Measurements from ENCODE around the gene CDSN.

CDSN gene

GRCh38 chr6:31115941-31116560 lies 4.2 kb downstream of the CDSN start:
- no peak for DNase-seq

- DNase-seq, result no peak
Observed at GRCh38 chr6:31114970-31115849, 5.0 kb downstream of the CDSN start.

DNA sequence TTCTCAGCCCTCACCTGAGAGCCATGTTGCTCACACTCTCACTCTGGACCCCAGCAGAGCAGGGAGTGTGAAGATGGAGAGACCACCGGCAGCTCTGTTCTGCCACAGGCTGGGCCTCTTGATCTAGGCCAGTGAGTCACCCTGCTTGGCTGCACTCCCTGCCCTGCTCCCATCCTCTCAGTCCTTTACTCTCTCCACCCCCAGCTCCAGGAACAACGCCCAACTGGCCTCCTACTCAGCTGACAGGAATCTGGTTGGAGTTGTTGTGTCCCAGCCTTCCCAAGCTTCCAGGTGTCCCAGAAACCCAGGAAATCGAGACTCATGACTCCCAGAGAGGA lies 5.7 kb downstream of the CDSN start, which contains the start of gene PSORS1C1:
Gene PSORS1C1 (plus strand): TSS at position 260 of the 338 bp plus-strand sequence. CDS start 14,833 bp downstream, outside the sequence.
- DNase-seq, result no peak

- no peak for DNase-seq
Observed at GRCh38 chr6:31113861-31114540, 6.2 kb downstream of the CDSN start.

DNA sequence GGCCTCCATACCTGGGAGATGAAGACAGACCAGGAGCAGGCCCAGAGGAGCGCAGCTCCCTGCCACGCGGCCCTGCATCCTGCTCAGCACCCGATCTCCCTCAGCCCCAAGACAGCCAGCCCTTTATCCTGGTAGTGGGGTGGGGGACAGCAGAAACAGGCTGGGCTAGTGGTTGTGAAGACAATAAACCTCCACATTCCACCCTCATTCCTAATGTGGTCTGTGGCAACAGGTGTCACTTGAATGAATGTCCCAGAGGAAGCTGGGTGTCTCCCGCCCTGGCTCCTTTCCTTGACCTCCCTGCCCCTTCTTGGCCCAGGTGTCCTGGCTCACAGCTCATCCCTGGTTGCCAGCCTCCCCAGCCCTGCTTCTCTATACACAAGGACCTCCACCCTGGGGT lies 7.8 kb downstream of the CDSN start, which contains the start of gene C6orf15:
Gene C6orf15 (minus strand): TSS at position 98 of the 400 bp plus-strand sequence. CDS start 20 bp downstream, at position 78.
- DNase-seq, result no peak

DNA sequence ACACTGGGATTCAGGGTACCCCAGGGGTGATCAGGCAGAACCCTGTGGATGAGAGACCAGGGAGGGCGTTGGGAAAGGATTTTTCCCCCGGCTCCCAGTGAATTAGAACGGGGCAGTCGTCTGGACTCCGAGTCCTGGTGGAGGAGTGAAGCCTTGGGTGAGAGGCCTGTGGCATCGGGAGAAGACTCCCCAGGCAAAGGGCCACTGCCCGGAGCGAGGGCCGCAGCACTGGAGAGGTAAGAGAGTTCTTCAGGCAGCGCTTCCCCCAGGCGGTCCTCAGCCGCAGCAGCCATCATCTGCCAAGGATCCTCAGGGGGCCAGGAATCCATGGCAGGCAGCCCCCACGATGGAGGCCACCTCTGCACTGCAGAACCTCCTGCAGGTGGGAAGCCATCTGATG lies 8.5 kb downstream of the CDSN start:
- DNase-seq, result no peak

GRCh38 chr6:31110825-31111582 lies 9.2 kb downstream of the CDSN start:
- DNase-seq, result no peak

DNA sequence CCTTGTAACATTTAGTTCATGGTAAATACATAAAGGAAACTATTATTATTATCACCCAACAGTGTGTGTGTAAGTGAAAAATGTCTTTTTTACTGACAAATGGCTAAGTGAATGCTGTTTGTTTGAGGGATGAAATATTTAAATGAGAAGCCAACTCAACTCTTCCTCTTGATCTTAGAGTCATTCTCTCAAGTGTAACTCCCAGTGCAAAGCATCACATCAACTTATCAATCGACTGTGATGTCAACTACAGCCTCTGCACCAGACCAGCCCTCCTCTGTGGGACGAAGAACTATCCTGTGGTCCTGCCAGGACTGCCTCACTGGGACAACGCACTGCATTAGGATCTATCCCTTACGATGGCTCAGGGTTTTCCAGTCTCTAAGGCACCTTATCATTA lies 13.2 kb downstream of the CDSN start:
- no peak for DNase-seq

GRCh38 chr6:31103136-31103535 lies 17.1 kb downstream of the CDSN start:
- no peak for DNase-seq

- no peak for DNase-seq
Observed at GRCh38 chr6:31098449-31098938, 21.8 kb downstream of the CDSN start.

GRCh38 chr6:31096656-31097055 lies 23.6 kb downstream of the CDSN start:
- DNase-seq, result no peak

DNA sequence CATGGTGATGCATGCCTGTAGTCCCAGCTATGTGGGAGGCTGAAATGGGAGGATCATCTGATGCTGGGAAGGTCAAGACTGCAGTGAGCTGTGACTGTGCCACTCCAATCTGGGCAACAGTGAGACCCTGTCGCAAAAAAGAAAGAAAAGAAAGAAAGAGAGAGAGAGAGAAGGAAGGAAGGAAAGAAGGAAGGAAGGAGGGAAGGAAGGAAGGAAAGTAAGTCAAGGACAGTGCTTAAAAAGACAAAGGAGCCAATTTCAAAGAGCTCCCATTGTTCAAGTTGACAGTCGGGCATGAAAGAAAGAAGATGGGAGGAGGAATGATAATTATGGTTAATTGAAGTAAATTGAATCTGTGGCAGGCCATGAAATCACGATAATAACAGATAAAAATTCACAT lies 24.0 kb downstream of the CDSN start:
- no peak for DNase-seq

DNA sequence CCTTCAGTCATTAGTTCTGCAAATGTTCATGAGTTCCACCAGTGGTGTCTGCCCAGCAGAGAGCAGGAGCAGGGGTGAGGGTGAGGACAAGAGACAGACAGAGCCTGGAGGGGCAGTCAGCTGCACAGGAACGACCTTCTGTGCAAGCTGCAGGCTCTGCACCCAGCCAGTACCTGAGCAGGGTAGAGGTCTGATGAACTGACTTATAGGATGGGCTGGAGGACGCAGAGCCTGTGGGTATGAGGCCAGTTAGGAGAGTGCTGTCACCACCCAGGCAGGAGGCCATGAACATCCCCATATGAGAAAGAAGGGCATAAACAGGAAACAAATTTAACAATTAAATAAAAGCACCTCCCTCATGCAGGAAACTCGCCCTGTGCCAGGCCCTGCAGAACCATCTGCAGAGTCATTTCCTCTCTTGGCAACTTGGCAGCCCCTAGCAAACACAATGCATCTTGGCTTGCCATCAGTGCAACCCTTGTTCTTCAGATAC lies 25.8 kb downstream of the CDSN start:
- peak in 2 of 5 experiments; percentile 10 to 85 for DNase-seq

DNA sequence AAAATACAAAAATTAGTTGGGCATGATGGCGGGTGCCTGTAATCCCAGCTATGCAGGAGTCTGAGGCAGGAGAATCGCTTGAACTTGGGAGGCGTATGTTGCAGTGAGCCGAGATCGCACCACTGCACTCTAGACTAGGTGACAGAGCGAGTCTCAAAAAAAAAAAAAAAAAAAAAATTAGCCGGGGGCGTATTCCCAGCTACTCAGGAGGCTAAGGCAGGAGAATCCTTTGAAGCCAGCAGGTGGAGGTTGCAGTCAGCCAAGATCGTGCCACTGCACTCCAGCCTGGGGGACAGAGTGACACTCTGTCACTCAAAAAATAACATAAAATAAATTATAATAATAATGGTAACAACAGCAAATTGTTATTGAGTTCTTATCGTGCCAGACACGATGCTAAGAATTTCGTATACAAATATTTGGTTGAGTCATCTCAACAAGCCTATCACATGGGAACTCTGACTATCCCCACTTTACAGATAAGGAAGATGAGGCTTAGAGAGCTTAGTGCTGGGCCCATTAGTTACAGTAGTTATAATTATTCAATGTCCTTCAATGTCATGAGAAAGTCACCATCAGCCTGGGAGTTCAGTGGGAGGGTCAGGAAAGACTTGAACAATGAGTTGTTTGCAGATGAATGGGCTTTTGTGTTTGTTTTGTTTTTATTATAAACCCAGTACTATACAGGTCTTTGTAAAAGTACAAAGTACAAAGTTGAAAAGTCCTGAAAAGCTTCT lies 27.3 kb downstream of the CDSN start:
- no peak for DNase-seq

DNA sequence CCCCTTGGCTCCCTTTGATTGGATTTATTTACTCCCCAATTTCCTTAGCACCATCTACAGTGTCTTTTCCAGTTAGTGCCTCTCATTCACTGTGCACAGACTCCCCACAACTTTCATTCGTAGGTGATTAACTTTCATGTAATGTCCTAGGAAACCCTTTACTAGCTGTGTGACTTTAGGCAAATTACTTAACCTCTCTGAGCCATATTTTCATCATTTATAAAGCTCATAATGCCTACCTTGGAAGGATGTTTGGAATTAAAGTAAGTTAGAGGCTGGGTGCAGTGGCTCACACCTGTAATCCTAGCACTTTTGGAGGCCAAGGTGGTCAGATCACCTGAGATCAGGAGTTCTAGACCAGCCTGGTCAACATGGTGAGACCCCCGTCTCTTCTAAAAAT lies 28.0 kb downstream of the CDSN start:
- no peak for DNase-seq

DNA sequence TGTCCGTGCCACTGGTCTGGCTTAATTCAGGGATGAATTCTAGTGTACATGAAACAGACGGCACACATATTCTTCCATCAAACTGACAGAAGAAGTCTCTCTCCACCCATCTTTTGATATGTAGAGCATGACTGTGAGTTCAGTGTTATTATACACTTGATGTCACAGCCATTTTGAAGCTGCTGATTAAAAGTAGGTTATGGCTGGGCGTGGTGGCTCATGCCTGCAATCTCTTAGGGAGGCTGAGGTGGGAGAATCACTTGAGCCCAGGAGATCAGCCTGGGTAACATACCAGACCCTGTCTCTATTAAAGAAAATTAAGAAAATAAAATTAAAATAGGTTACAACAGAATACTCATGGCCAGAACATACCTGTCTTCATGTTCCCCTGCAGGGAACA lies 28.6 kb downstream of the CDSN start:
- DNase-seq, result no peak

DNA sequence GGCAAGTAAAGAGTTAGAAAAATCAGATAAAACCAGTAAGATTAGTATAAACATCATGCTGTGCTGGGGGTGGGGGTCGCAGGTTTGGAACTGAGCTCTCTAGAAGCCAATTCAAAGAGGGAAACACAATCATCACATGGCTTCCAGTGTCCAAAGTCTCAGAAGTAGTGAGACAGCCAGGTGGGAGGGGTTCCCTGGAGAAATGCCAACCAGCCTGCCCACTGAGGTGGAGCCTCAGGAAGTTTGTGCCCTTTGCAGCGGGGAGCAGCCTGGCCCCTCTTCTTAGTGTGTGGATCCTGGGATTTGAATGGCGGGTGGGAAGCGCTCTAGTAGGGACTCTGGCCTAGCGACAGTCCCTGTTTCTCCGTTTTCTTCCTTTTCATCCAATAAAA lies 29.3 kb downstream of the CDSN start:
- DNase-seq, result no peak

- DNase-seq, result no peak
Observed at GRCh38 chr6:31090275-31090972, 29.8 kb downstream of the CDSN start.

DNA sequence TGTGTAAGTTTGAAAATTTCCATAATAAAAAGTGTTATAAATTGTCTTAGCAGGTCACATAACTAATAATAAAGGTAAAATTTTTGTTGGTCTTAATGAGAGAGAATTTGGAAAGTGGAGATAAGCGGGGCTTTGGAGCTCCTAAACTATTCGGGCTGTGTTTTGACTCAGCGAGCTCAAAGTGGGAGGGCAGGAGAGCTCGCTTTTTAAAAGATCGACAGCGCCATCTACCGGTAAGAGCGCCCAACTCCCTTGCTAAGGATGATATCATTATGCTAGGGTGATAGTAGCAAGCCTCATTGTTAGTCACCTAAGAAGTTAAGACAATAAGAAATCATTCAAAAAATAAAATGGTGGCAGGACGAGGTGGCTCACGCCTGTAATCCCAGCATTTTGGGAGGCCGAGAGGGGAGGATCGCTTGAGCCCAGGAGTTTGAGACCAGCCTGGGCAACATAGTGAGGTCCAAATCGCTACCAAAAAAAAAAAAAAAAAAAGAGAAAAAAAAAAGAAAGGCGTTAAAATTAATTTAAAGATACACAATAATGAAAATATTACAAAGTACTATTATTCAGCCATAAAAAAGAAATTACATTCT lies 32.7 kb downstream of the CDSN start:
- peak; percentile 56 to 91 (median 78) for DNase-seq

DNA sequence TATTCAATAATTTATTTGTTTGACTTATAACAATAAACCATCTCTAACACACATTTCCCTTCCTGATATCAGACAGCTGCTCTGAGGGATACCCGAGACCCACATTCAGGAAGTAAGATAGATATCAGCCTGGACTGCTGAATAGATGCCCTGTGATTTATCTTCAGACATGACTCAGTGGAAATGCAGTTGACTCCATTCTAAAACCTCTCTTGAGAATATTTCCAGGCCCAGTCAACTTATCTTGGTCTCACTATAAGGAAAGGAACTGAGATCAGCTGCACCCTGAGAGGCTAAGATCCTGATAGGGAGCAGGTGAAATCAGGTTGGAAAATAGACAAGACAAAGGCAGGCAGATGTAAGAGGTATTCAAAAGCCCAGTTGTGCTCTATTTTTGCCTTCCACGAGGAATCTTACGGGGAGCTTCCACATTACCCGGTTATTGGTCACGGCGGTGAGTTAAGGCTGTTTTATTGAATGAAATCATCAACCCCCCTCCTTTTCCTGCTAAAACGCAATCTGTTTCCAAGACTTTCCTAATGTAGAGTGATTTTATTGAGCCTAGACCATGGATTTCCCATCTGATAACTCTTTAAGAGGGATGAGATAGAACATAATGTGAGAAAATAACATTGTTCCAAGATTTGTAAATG lies 33.3 kb downstream of the CDSN start:
- no peak for DNase-seq
